ENCODE results near the gene RTN1.

GRCh38 chr14:59711080-59711479 is 159.5 kb downstream of the RTN1 start:
- no peak for TF ChIP-seq CTCF (IDR thresholded peaks at IDR 0.05 in 4 of 5, conservative IDR thresholded peaks at IDR 0.05 in 1 of 5)
- no peak for TF ChIP-seq POLR2A (IDR thresholded peaks at IDR 0.05)

Measured in gastrocnemius medialis (tissue), 4 donors.